HFF-Myc (cell line): ENCODE measurements around the gene JPH4.

Source experiments
- DNase-seq: peaks from one replicate; pipeline ENCODE4 v3.0.0-alpha.2; 2011; ENCODE audit warnings: low read depth; ENCODE audit errors: extremely low read depth
- H3K4me3 ChIP-seq: replicated peaks from 2 replicates; pipeline ENCODE4 v1.5.1; 2011; ENCODE audit warnings: low read depth, mild to moderate bottlenecking, control low read depth, low read length
- CTCF ChIP-seq: IDR thresholded peaks from 2 replicates; pipeline ENCODE4 v1.5.1; 2012; ENCODE audit warnings: mild to moderate bottlenecking, low read depth, low read length, control low read depth; ENCODE audit errors: missing control alignments

The JPH4 gene

GRCh38 chr14:23578560-23579310 is at the start of gene JPH4:
Gene JPH4 (minus strand): TSS chr14:23578790. CDS start chr14:23577453, 1,337 bp downstream.
- no peak for TF ChIP-seq CTCF
- DNase-seq: no peak
- H3K4me3 ChIP-seq: no peak within 1 kb of the TSS

- no peak overlapping the region for H3K4me3 ChIP-seq
- no peak for DNase-seq
- TF ChIP-seq CTCF: no peak
These were observed 49.4 kb upstream of the JPH4 start for GRCh38 chr14:23627961-23628360.

GRCh38 chr14:23626946-23627345 is 48.4 kb upstream of the JPH4 start:
- no peak for DNase-seq
- TF ChIP-seq CTCF: no peak
- H3K4me3 ChIP-seq: no peak overlapping the region

GRCh38 chr14:23624830-23625404 is 46.3 kb upstream of the JPH4 start:
- H3K4me3 ChIP-seq: no peak overlapping the region
- no peak for DNase-seq
- no peak for TF ChIP-seq CTCF

- no peak for DNase-seq
- H3K4me3 ChIP-seq: no peak overlapping the region
- TF ChIP-seq CTCF: no peak
These were observed 45.4 kb upstream of the JPH4 start for GRCh38 chr14:23623962-23624361.

GRCh38 chr14:23622990-23623389 is 44.4 kb upstream of the JPH4 start:
- no peak for DNase-seq
- no peak for TF ChIP-seq CTCF
- no peak overlapping the region for H3K4me3 ChIP-seq
